NCI-H345 treated with DMSO at 0.1 percent for 48 hours (cell line): ENCODE data around the gene CRISPLD2.

Experiments used
- DNase-seq: peaks from one replicate; lab custom pipeline; 2025; ENCODE audit not compliant: unreplicated experiment; lab: John Stamatoyannopoulos, UW

The CRISPLD2 gene

GRCh38 chr16:84879569-84880487, 60.0 kb downstream of the CRISPLD2 start:
- DNase-seq: no peak

- DNase-seq: no peak
These were observed 62.1 kb downstream of the CRISPLD2 start for GRCh38 chr16:84881702-84882521.

GRCh38 chr16:84883301-84883700, 63.5 kb downstream of the CRISPLD2 start:
- no peak for DNase-seq

GRCh38 chr16:84884246-84884595, 64.4 kb downstream of the CRISPLD2 start:
- DNase-seq: no peak

- no peak for DNase-seq
These were observed 65.0 kb downstream of the CRISPLD2 start for GRCh38 chr16:84884596-84885341.

- DNase-seq: no peak
These were observed 65.6 kb downstream of the CRISPLD2 start for GRCh38 chr16:84885342-84885910.

- DNase-seq: no peak
These were observed 66.8 kb downstream of the CRISPLD2 start for GRCh38 chr16:84886497-84887090.

GRCh38 chr16:84887207-84887606, 67.4 kb downstream of the CRISPLD2 start:
- no peak for DNase-seq

GRCh38 chr16:84888450-84888849, 68.7 kb downstream of the CRISPLD2 start:
- no peak for DNase-seq

- DNase-seq: no peak
These were observed 69.3 kb downstream of the CRISPLD2 start for GRCh38 chr16:84889066-84889465.

- no peak for DNase-seq
These were observed 70.6 kb downstream of the CRISPLD2 start for GRCh38 chr16:84890427-84890826.

GRCh38 chr16:84891149-84891795, 71.5 kb downstream of the CRISPLD2 start:
- no peak for DNase-seq

GRCh38 chr16:84892097-84892496, 72.3 kb downstream of the CRISPLD2 start:
- DNase-seq: no peak

- DNase-seq: no peak
These were observed 73.7 kb downstream of the CRISPLD2 start for GRCh38 chr16:84893467-84893848.

GRCh38 chr16:84893849-84894599, 74.2 kb downstream of the CRISPLD2 start:
- DNase-seq: peak; percentile 3

- DNase-seq: no peak
These were observed 75.2 kb downstream of the CRISPLD2 start for GRCh38 chr16:84895016-84895415.

GRCh38 chr16:84896847-84897246, 77.1 kb downstream of the CRISPLD2 start:
- no peak for DNase-seq

- DNase-seq: no peak
These were observed 78.2 kb downstream of the CRISPLD2 start for GRCh38 chr16:84897911-84898377.

- no peak for DNase-seq
These were observed 78.7 kb downstream of the CRISPLD2 start for GRCh38 chr16:84898447-84898846.
